EL (cell line): Measurements from ENCODE around the gene GVQW3.
"Not testable (repeated sequence)": the region's sequence is repeated elsewhere in the genome, so short reads cannot be mapped to it uniquely, and the experiment has no call there.

ENCODE experiments used
- DNase-seq: peaks from one replicate; pipeline ENCODE4 v3.0.0-alpha.2; 2016

Gene GVQW3

DNA sequence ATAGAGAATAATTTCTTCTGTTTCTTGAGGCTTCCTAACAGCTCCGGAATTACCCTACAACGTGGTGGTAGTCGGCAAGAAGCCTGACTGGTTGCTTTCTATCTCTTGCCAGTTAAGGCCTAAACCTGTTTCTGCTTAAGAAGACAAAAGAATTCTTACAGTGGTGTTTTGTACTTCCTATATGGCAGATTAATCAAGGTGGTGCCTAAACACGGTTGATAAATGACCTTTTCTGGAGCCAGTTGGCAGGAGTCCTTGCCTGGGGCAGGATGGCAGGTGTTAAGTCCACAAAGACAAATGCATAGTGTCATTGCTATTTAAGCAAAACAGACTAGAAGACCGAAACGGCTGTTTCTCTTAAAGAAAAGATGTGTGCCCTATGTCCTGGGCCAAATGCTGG lies 9.9 kb downstream of the GVQW3 start:
- DNase-seq: no peak

- DNase-seq: no peak
These were observed 10.8 kb downstream of the GVQW3 start for GRCh38 chr11:76391811-76392475.

- no peak for DNase-seq
These were observed 11.7 kb downstream of the GVQW3 start for GRCh38 chr11:76392870-76393269.

DNA sequence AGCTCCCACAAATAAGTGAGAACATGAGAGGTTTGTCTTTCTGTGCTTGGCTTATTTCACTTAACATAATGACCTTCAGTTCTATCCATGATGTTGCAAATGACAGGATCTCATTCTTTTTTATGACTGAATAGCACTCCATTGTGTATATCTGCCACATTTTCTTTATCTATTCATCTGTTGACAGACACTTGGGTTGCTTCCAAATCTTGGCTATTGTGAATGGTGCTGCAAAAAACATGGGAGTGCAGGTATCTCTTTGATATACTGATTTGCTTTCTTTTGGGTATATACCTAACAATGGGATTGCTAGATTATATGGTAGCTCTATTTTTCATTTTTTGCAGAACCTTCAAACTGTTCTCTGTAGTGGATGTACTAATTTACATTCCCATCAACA lies 13.3 kb downstream of the GVQW3 start:
- DNase-seq: no peak

- no peak for DNase-seq
These were observed 14.2 kb downstream of the GVQW3 start for GRCh38 chr11:76395296-76395695.

DNA sequence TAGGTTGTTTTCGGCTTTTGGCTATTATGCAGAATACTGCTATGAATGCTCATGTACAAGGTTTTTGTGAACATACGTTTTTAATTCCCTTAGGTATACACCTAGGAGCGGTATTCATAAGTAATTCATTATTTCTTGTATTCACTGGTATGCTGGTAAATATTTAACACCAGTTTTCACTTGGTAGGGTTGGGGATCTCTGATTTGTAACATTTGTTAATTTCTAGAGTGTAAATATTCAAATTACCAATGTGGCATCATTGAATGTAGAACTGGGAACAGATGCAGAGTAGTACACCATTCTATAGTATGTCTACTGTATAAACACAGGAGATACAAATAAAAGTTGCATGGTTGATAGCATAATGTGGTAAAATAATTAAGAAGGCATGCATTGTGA lies 16.3 kb downstream of the GVQW3 start:
- no peak for DNase-seq

GRCh38 chr11:76400967-76401366 lies 19.8 kb downstream of the GVQW3 start:
- no peak for DNase-seq

GRCh38 chr11:76401484-76401883 lies 20.4 kb downstream of the GVQW3 start:
- not testable (repeated sequence) for DNase-seq

GRCh38 chr11:76406359-76406758 lies 25.2 kb downstream of the GVQW3 start:
- DNase-seq: no peak

- no peak for DNase-seq
These were observed 27.2 kb downstream of the GVQW3 start for GRCh38 chr11:76408171-76408965.

- DNase-seq: no peak
These were observed 29.8 kb downstream of the GVQW3 start for GRCh38 chr11:76410851-76411357.

DNA sequence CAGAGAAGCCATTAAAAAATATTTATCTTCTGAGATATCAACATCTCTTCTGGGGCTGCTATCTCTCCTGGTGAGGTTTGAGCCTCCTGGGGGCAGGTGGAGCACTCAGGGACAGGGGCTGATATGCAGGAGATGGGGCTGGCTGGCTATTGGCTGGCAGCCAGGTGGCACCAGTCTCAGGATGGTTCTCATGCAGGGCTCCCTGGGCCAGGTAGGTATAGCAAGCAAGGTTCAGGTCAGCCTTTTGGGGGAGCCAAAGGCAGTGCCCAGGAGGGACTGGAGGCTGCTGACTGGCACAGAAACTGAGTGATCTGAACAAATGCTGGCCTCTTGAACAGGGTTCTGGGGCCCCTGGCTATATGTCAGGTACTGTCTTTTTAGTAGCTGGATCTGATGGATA lies 34.0 kb downstream of the GVQW3 start:
- DNase-seq: no peak

- peak; percentile 5 for DNase-seq
These were observed 38.8 kb downstream of the GVQW3 start for GRCh38 chr11:76419896-76420295.

DNA sequence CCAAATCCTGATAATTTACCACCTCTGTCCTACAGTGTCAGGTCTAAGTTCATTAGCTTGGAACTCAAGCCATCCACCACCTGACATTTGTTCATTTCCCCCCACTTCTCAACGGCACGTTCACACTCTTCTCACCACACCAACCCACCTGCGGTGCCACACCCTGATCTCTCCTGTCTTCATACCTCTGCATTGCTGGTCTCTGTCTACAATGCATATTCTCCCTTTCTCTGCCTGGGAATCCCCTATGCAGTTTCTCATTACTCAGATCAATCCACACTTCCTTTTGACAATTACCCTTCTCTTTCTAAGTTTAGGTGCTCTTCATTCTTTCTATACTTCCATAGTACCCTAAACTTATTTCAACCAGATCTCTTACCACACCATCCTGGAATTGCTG lies 43.3 kb downstream of the GVQW3 start:
- no peak for DNase-seq

- DNase-seq: no peak
These were observed 43.8 kb downstream of the GVQW3 start for GRCh38 chr11:76424891-76425290.

- no peak for DNase-seq
These were observed 45.5 kb downstream of the GVQW3 start for GRCh38 chr11:76426660-76427059.

GRCh38 chr11:76436020-76436419 lies 54.9 kb downstream of the GVQW3 start:
- DNase-seq: peak; percentile 6

GRCh38 chr11:76443268-76443980 lies 62.3 kb downstream of the GVQW3 start:
- peak; percentile 14 for DNase-seq

DNA sequence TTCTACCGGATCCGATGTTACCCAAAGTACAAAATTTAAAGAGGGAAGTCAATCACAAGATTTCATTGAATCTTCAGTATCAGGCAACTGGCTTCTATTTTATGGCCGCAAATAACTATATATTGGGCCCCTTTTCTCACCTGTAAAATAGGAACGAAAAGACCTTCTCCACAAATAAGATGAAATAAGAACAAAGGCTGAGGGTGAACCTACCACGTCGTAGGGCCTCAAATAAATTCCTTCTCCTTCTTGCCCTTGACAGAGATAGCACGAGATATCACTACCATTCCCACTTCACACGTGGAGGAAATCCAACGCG lies 62.9 kb downstream of the GVQW3 start:
- DNase-seq: no peak

- DNase-seq: peak; percentile 99
These were observed 63.4 kb downstream of the GVQW3 start, which contains the start of gene EMSY for GRCh38 chr11:76444384-76445120. Gene EMSY, plus strand, starts transcription at chr11:76445018. Its CDS starts 1,921 bp downstream, at chr11:76446939.

DNA sequence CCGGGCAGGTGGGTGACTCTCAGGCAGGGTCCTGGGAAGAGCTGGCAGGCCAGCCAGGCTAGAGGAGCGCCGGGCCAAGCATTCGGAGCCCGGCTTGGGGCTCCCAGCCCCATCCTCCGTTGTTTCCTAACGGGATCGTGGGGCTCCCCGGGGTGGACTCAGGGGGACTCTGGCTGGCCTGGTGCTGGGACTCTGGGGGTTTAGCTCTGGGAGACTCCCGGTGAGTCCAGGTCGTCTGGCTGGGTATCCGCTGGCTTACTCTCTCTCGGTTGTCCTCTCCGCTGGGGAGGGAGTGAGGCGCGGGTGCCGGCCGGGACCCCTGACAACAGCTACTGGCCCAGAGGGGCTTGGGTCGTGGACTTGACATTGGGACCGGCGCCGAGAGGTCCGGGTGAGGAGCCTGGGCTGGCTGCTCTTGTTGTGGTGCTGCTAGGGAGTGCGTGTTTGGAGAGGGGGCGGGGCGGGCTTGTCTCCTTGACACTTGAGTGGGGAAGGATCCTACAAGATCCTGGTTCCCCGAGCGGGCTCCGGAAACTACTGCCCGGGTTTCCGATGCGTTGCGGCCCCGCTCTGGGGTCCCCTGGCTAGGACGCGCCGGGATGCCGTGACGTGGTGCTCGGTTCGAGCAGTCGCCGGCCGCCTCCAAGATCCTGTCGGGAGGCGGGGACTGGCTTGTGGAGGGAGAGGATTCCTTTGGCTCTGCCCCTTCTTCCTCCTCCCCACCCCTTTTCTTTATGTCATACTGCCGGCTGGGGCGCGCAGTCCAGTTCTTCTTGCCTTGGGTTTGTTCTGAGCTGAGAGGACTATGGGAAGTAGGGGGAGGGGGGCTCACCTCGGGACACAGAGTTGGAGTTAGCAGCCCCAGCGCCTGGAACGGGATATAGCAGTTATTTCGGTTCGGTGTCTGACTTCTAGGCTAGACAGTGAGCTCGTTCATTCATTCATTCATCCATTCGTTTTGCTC lies 64.3 kb downstream of the GVQW3 start:
- DNase-seq: peak; percentile 91

DNA sequence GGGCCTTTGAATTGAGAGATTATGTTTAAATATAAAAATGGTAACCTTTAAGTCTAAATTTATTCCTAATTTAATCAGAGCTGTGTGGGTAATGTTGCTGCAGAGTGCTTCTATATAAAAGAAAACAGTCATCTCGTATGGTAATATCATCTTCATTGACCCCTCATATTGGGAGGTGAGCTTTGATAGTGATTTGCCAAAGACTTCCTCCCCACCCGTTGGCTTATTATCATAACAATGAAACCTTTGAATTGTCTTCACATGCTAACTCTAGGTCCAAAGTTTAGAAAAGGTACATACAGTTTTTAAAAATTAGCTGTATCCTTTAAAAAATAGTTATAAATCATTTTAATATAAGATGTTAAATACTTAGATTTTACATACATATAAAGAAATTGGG lies 67.4 kb downstream of the GVQW3 start:
- no peak for DNase-seq
